ENCODE results near the gene PLSCR3.

Gene PLSCR3

GRCh38 chr17:7356072-7356549 lies 38.2 kb downstream of the PLSCR3 start:
- no peak overlapping the region for H3K4me3 ChIP-seq (ENCODE audit: low read depth, low read length)
- TF ChIP-seq CTCF (IDR thresholded peaks at IDR 0.05; ENCODE audit: borderline replicate concordance, insufficient read depth, low read depth, low read length): peak; percentile 95

DNA sequence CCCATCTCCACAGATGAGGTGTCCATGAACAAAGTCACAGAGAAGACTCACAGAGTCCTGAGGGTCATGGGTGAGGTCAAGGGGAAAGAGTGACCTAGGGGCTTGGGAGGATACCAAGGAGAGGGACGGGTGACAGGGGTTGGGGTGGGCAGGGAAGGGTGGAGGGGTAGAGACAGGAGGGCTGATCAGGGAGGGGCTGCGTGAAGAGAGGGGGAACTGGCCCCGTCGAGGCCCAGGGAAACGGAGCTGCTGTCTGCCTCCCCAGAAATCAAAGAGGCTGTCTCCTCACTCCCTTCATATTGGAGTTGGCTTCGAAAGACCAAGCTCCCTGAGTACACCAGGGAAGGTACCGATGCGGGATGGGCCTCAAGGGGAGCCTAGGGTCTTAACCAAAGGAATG lies 38.8 kb downstream of the PLSCR3 start:
- H3K4me3 ChIP-seq (ENCODE audit: low read depth, low read length): no peak overlapping the region
- no peak for TF ChIP-seq CTCF (IDR thresholded peaks at IDR 0.05; ENCODE audit: borderline replicate concordance, insufficient read depth, low read depth, low read length)

DNA sequence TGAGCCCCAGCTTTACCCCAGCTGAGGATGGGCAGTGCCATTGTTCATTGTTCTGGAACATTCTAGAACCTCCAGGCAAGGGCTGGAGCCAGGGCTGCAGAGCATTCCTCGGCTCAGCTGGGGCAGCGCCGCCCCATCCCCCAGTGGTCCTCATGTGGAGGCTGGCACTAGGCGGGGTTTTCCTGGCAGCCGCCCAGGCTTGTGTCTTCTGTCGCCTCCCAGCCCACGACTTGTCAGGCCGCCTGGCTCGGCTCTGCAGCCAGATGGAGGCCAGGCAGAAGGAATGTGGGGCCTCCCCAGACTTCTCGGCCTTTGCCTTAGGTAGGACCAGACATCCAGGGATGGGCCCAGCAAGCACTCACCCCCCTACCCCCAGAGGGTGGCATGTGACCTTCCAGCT lies 39.3 kb downstream of the PLSCR3 start, which contains the start of gene TMEM95:
Gene TMEM95 (plus strand): TSS at position 104 of the 400 bp plus-strand sequence. CDS start 49 bp downstream, at position 153.
- TF ChIP-seq CTCF (IDR thresholded peaks at IDR 0.05; ENCODE audit: borderline replicate concordance, insufficient read depth, low read depth, low read length): no peak
- H3K4me3 ChIP-seq (ENCODE audit: low read depth, low read length): no peak within 1 kb of the TSS

- no peak for TF ChIP-seq CTCF (IDR thresholded peaks at IDR 0.05; ENCODE audit: borderline replicate concordance, insufficient read depth, low read depth, low read length)
- H3K4me3 ChIP-seq (ENCODE audit: low read depth, low read length): no peak overlapping the region
Measured at GRCh38 chr17:7354262-7354843, 40.0 kb downstream of the PLSCR3 start.

DNA sequence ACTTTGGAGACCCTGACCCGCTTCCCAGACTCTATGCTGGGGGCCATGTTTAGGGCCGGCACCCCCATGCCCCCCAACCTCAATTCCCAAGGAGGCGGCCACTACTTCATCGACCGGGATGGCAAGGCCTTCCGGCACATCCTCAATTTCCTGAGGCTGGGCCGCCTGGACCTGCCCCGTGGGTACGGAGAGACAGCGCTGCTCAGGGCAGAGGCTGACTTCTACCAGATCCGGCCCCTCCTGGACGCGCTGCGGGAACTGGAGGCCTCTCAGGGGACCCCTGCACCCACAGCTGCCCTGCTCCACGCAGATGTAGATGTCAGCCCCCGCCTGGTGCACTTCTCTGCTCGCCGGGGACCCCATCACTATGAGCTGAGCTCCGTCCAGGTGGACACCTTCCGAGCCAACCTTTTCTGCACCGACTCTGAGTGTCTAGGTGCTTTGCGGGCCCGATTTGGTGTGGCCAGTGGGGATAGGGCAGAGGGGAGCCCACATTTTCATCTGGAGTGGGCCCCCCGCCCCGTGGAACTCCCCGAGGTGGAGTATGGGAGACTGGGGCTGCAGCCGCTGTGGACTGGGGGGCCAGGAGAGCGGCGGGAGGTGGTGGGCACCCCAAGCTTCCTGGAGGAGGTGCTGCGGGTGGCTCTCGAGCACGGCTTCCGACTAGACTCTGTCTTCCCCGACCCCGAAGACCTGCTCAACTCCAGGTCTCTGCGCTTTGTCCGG lies 41.3 kb downstream of the PLSCR3 start:
- peak overlapping the region; percentile 57 for H3K4me3 ChIP-seq (ENCODE audit: low read depth, low read length)
- TF ChIP-seq CTCF (IDR thresholded peaks at IDR 0.05; ENCODE audit: borderline replicate concordance, insufficient read depth, low read depth, low read length): no peak

- H3K4me3 ChIP-seq (ENCODE audit: low read depth, low read length): peak overlapping the region; percentile 57
- peak; percentile 70 for TF ChIP-seq CTCF (IDR thresholded peaks at IDR 0.05; ENCODE audit: borderline replicate concordance, insufficient read depth, low read depth, low read length)
Measured at GRCh38 chr17:7352503-7352889, 41.8 kb downstream of the PLSCR3 start.
